ENCODE data around the gene TICAM1.
"Not testable (repeated sequence)": the region's sequence is repeated elsewhere in the genome, so short reads cannot be mapped to it uniquely, and the experiment has no call there.

The TICAM1 gene

GRCh38 chr19:4807188-4807587, 24.3 kb downstream of the TICAM1 start:
- DNase-seq (ENCODE audit: insufficient read length, low spot score) (no peak), FAIRE-seq (peak; percentile 23)
- TF ChIP-seq TAF1 (IDR thresholded peaks at IDR 0.05; ENCODE audit: low read depth, low read length) (no peak), SPI1 (IDR thresholded peaks at IDR 0.05; ENCODE audit: low read depth, low read length) (no peak), PAX5 (IDR thresholded peaks at IDR 0.05; ENCODE audit: insufficient read depth, low read length, severe bottlenecking) (no peak), POLR2AphosphoS5 (IDR thresholded peaks at IDR 0.05; ENCODE audit: low read depth, low read length) (no peak), POU2F2 (IDR thresholded peaks at IDR 0.05; ENCODE audit: low read depth, low read length) (no peak), POLR2A (IDR thresholded peaks at IDR 0.05; ENCODE audit: low read depth, low read length) (no peak)

- TF ChIP-seq POLR2A (IDR thresholded peaks at IDR 0.05; ENCODE audit: low read depth, low read length) = no peak
- no peak for TF ChIP-seq POLR2AphosphoS5 (IDR thresholded peaks at IDR 0.05; ENCODE audit: low read depth, low read length)
- no peak for TF ChIP-seq PAX5 (IDR thresholded peaks at IDR 0.05; ENCODE audit: insufficient read depth, low read length, severe bottlenecking)
- TF ChIP-seq TAF1 (IDR thresholded peaks at IDR 0.05; ENCODE audit: low read depth, low read length) = no peak
- TF ChIP-seq POU2F2 (IDR thresholded peaks at IDR 0.05; ENCODE audit: low read depth, low read length) = no peak
- TF ChIP-seq SPI1 (IDR thresholded peaks at IDR 0.05; ENCODE audit: low read depth, low read length) = no peak
- FAIRE-seq (no peak), DNase-seq (ENCODE audit: insufficient read length, low spot score) (no peak)
These were observed 25.1 kb downstream of the TICAM1 start for GRCh38 chr19:4806384-4806783.

GRCh38 chr19:4805140-4805539, 26.4 kb downstream of the TICAM1 start:
- not testable (repeated sequence) for FAIRE-seq; DNase-seq (ENCODE audit: insufficient read length, low spot score)

GRCh38 chr19:4803736-4804695, 27.5 kb downstream of the TICAM1 start:
- TF ChIP-seq POU2F2 (IDR thresholded peaks at IDR 0.05; ENCODE audit: low read depth, low read length) (no peak), TAF1 (IDR thresholded peaks at IDR 0.05; ENCODE audit: low read depth, low read length) (no peak), PAX5 (IDR thresholded peaks at IDR 0.05; ENCODE audit: insufficient read depth, low read length, severe bottlenecking) (no peak), SPI1 (IDR thresholded peaks at IDR 0.05; ENCODE audit: low read depth, low read length) (no peak), POLR2AphosphoS5 (IDR thresholded peaks at IDR 0.05; ENCODE audit: low read depth, low read length) (no peak), POLR2A (IDR thresholded peaks at IDR 0.05; ENCODE audit: low read depth, low read length) (no peak)
- FAIRE-seq = peak; percentile 94
- peak; percentile 66 for DNase-seq (ENCODE audit: insufficient read length, low spot score)

- DNase-seq (ENCODE audit: insufficient read length, low spot score) (no peak), FAIRE-seq (no peak)
- TF ChIP-seq TAF1 (IDR thresholded peaks at IDR 0.05; ENCODE audit: low read depth, low read length) (no peak), SPI1 (IDR thresholded peaks at IDR 0.05; ENCODE audit: low read depth, low read length) (no peak), POLR2A (IDR thresholded peaks at IDR 0.05; ENCODE audit: low read depth, low read length) (no peak), POU2F2 (IDR thresholded peaks at IDR 0.05; ENCODE audit: low read depth, low read length) (no peak), POLR2AphosphoS5 (IDR thresholded peaks at IDR 0.05; ENCODE audit: low read depth, low read length) (no peak), PAX5 (IDR thresholded peaks at IDR 0.05; ENCODE audit: insufficient read depth, low read length, severe bottlenecking) (no peak)
These were observed 28.8 kb downstream of the TICAM1 start for GRCh38 chr19:4802711-4803110.

GRCh38 chr19:4801085-4801619, 30.4 kb downstream of the TICAM1 start:
- DNase-seq (ENCODE audit: insufficient read length, low spot score) (no peak), FAIRE-seq (no peak)
- TF ChIP-seq POU2F2 (IDR thresholded peaks at IDR 0.05; ENCODE audit: low read depth, low read length) (no peak), PAX5 (IDR thresholded peaks at IDR 0.05; ENCODE audit: insufficient read depth, low read length, severe bottlenecking) (no peak), TAF1 (IDR thresholded peaks at IDR 0.05; ENCODE audit: low read depth, low read length) (no peak), POLR2A (IDR thresholded peaks at IDR 0.05; ENCODE audit: low read depth, low read length) (no peak), SPI1 (IDR thresholded peaks at IDR 0.05; ENCODE audit: low read depth, low read length) (no peak), POLR2AphosphoS5 (IDR thresholded peaks at IDR 0.05; ENCODE audit: low read depth, low read length) (no peak)

- FAIRE-seq = no peak
- no peak for TF ChIP-seq PAX5 (IDR thresholded peaks at IDR 0.05; ENCODE audit: insufficient read depth, low read length, severe bottlenecking)
- no peak for TF ChIP-seq SPI1 (IDR thresholded peaks at IDR 0.05; ENCODE audit: low read depth, low read length)
- no peak for DNase-seq (ENCODE audit: insufficient read length, low spot score)
These were observed 30.9 kb downstream of the TICAM1 start for GRCh38 chr19:4800591-4801081.

- TF ChIP-seq POLR2A (IDR thresholded peaks at IDR 0.05; ENCODE audit: low read depth, low read length) (no peak; the same call in 1 of the 2 replicates), POLR2AphosphoS5 (IDR thresholded peaks at IDR 0.05; ENCODE audit: low read depth, low read length) (no peak)
- DNase-seq (ENCODE audit: insufficient read length, low spot score) = no peak
- FAIRE-seq = no peak
These were observed 36.1 kb downstream of the TICAM1 start for GRCh38 chr19:4795400-4795799.

- TF ChIP-seq POLR2A (IDR thresholded peaks at IDR 0.05; ENCODE audit: low read depth, low read length) (no peak), POU2F2 (IDR thresholded peaks at IDR 0.05; ENCODE audit: low read depth, low read length) (no peak), TAF1 (IDR thresholded peaks at IDR 0.05; ENCODE audit: low read depth, low read length) (no peak), POLR2AphosphoS5 (IDR thresholded peaks at IDR 0.05; ENCODE audit: low read depth, low read length) (0 out of 2 replicates have a peak, but pooled peaks have one; percentile 15)
- DNase-seq (ENCODE audit: insufficient read length, low spot score) = no peak
- FAIRE-seq = no peak
These were observed 36.5 kb downstream of the TICAM1 start for GRCh38 chr19:4794971-4795370.

- not testable (repeated sequence) for FAIRE-seq; DNase-seq (ENCODE audit: insufficient read length, low spot score)
These were observed 38.2 kb downstream of the TICAM1 start for GRCh38 chr19:4793278-4793677.

GRCh38 chr19:4792866-4793195, 38.7 kb downstream of the TICAM1 start:
- FAIRE-seq; DNase-seq (ENCODE audit: insufficient read length, low spot score): not testable (repeated sequence)

GRCh38 chr19:4792019-4792865, 39.3 kb downstream of the TICAM1 start:
- DNase-seq (ENCODE audit: insufficient read length, low spot score) = not testable (repeated sequence)
- peak; percentile 48 for FAIRE-seq

Data from GM12891 (cell line).